NCI-H2107 (cell line): ENCODE results near the gene IFNAR2.

Source experiments
- DNase-seq: peaks from one replicate; lab custom pipeline; 2025; lab: John Stamatoyannopoulos, UW

IFNAR2 gene

DNA sequence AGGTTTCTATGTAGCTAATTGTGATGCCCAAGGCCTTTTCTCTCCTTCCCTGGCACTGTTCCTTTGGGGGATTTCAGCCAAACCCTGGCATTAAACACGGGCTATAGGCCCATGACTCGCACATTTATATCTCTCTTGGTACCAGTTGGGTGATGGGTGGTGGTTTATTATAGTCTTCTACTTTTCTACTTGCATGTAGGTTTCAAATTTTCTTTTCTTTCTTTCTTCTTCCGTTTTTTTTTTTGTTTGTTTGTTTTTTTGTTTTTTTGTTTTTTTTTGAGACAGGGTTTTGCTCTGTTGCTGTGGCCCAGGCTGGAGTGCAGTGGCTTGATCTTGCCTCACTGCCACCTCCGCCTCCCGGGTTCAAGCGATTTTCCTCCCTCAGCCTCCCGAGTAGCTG, 37.5 kb downstream of the IFNAR2 start:
- no peak for DNase-seq

DNA sequence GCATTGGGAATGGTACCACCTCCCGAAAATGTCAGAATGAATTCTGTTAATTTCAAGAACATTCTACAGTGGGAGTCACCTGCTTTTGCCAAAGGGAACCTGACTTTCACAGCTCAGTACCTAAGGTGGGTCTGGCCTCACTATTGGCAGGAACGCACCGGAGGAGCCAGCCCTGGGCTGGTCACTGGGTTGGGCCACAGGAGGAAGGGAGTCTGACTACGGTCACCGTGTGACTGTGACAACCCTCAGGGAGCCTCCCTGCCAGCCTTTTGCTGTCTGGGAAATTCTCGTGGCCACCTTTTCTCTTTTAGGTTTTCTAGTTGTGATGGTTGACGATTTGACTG, 38.6 kb downstream of the IFNAR2 start:
- no peak for DNase-seq

DNA sequence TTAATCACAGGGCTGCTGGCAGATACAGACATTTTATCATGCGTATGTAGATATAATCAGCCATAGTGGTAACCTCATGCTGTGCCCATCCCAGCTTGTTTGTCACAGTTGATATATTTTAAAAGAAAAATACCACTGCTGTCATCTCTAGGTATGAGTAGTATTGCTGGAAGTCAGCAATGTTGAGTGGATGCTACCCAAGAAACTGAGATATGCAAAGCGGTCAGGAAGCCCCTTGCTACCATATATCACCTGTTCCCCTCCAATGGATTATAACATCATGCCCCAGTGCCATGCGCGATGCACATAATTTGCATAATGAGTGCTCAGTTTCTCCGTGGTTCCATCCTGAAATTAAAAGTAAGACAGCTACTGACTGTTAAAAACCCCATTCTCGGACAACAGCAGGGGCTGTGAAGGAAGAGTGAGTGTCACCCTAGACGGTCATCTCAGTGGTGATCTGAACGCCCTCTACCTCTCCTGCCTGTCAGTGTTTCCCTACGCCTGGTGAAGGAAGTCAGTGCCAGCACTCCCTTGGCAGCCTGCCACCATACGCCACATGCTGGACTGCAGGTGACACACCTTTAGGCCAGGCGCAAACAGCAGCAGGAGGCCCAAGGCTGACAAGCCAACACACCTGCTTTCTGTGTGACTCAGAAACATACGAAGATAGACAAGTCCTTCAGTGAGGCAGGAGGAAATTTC, 39.2 kb downstream of the IFNAR2 start:
- DNase-seq: peak; percentile 43

DNA sequence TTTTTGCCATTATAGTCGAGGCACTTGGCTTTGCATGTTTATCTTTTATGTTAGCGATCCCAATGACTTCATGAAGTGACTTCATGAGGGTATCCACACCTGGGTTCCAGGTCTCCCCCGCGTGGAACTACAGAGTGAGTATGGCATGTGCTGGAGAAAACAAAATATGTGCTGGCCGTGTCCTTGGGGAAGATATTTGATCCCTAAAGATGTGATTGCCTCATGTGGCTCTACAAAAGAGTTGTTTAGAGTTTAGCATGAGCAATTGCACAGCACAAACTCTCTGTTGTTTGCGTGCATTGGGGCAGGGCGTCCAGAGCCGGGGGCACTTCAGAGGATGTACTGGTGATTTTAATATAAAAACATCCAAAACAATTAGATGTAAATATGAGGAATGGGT, 41.2 kb downstream of the IFNAR2 start:
- DNase-seq: no peak

DNA sequence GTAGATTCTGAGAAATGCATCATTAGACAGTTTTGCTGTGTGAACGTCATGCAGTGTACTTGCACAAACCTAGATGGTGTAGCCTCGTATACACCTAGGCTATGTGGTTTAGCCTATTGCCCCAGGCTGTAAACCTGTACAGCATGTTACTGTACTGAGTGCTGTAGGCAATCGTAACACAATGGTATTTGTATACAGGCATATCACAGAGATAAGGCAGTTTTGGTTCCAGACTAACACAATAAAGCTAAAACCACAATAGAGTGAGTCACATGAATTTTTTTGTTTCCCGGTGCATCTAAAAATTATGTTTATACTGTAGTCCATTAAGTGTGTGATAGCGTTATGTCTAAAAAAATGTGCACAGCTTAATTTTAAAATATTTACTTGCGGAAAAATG, 43.3 kb downstream of the IFNAR2 start:
- no peak for DNase-seq

DNA sequence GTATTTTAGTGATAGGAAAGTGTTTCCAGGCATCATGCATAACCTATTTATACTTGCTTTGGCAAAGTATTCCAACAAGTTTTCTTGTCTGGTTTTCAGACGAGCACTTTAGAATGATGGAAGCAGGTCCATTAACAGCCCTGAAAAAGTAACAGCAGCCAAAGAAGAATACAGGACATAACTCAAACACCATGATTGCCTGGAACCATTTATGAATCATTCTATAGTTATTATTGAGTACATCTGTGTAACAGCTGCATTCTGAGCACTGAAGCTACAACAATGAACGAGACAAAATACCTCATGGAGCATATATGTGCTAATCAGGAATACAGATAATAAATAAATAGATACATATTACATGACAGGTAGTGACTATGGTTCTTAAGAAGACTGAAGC, 49.0 kb downstream of the IFNAR2 start:
- DNase-seq: no peak

DNA sequence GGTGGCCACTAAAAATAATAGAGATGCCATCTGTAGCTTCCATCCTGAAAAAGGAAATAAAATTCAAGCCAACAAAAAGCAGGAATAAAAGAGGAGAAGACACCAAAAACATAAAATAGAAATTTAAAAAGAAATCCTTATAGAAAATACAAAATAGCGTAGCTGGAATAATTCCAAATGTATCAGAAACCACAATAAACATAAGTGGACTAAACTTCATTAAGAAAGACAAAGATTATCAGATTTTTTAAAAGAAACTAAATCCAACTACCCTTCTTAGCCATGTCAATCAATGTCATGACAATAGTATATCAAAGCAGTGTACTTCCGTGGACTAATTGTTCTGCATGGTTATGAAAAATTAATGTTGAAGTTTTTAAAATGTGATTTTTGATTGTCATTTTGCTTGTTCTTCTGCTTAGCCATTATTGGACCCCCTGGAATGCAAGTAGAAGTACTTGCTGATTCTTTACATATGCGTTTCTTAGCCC, 49.6 kb downstream of the IFNAR2 start:
- DNase-seq: no peak
